ENCODE results near the gene ADH4. TPM values are rescaled to one million over a fixed set of nuclear protein-coding genes. Genes with fewer than 3 reads are reported as not detected.

Gene ADH4
- total RNA-seq, 4 donors from 2014 or later = 1.6 to 4.1 TPM; not detected in 2

- H3K27me3 ChIP-seq = no peaks in the 10 kb centered on the region
- H3K4me3 ChIP-seq = no peak overlapping the region
- no peak for TF ChIP-seq POLR2A (IDR thresholded peaks at IDR 0.05)
- no peak for TF ChIP-seq CTCF (IDR thresholded peaks at IDR 0.05)
- no peak for DNase-seq
- no peaks in the 10 kb centered on the region for H3K4me1 ChIP-seq
- no peaks in the 10 kb centered on the region for H3K36me3 ChIP-seq
- H3K27ac ChIP-seq = no peak overlapping the region
- no peaks in the 10 kb centered on the region for H3K9me3 ChIP-seq
Observed at GRCh38 chr4:99135541-99136162, 8.4 kb downstream of the ADH4 start.

- H3K4me3 ChIP-seq = no peak overlapping the region
- no peak overlapping the region for H3K27ac ChIP-seq
- no peak for DNase-seq
- H3K9me3 ChIP-seq = no peaks in the 10 kb centered on the region
- H3K27me3 ChIP-seq = no peaks in the 10 kb centered on the region
- H3K4me1 ChIP-seq = no peaks in the 10 kb centered on the region
- H3K36me3 ChIP-seq = no peaks in the 10 kb centered on the region
- TF ChIP-seq CTCF (IDR thresholded peaks at IDR 0.05) = no peak
- no peak for TF ChIP-seq POLR2A (IDR thresholded peaks at IDR 0.05)
Observed at GRCh38 chr4:99134586-99134985, 9.5 kb downstream of the ADH4 start.

GRCh38 chr4:99131378-99131777 is 12.7 kb downstream of the ADH4 start:
- Histone ChIP-seq H3K36me3 (no peaks in the 10 kb centered on the region), H3K4me1 (no peaks in the 10 kb centered on the region), H3K27me3 (no peaks in the 10 kb centered on the region), H3K9me3 (no peaks in the 10 kb centered on the region), H3K27ac (no peak overlapping the region), H3K4me3 (no peak overlapping the region)
- DNase-seq = no peak
- TF ChIP-seq POLR2A (IDR thresholded peaks at IDR 0.05) = no peak
- TF ChIP-seq CTCF (IDR thresholded peaks at IDR 0.05) = no peak

GRCh38 chr4:99126376-99126775 is 17.7 kb downstream of the ADH4 start:
- Histone ChIP-seq H3K9me3 (no peaks in the 10 kb centered on the region), H3K4me1 (no peaks in the 10 kb centered on the region), H3K27ac (no peak overlapping the region), H3K36me3 (no peaks in the 10 kb centered on the region), H3K4me3 (no peak overlapping the region), H3K27me3 (no peaks in the 10 kb centered on the region)
- TF ChIP-seq CTCF (IDR thresholded peaks at IDR 0.05) (no peak), POLR2A (IDR thresholded peaks at IDR 0.05) (no peak)
- DNase-seq = no peak

- no peak for TF ChIP-seq POLR2A (IDR thresholded peaks at IDR 0.05)
- TF ChIP-seq CTCF (IDR thresholded peaks at IDR 0.05) = no peak
- Histone ChIP-seq H3K36me3 (no peaks in the 10 kb centered on the region), H3K4me3 (no peak overlapping the region), H3K4me1 (no peaks in the 10 kb centered on the region), H3K27me3 (no peaks in the 10 kb centered on the region), H3K27ac (no peak overlapping the region), H3K9me3 (no peaks in the 10 kb centered on the region)
- DNase-seq = no peak
Observed at GRCh38 chr4:99121008-99121407, 23.1 kb downstream of the ADH4 start.

- H3K4me3 ChIP-seq = no peak overlapping the region
- H3K4me1 ChIP-seq = no peaks in the 10 kb centered on the region
- no peaks in the 10 kb centered on the region for H3K9me3 ChIP-seq
- no peak for DNase-seq
- TF ChIP-seq POLR2A (IDR thresholded peaks at IDR 0.05) = no peak
- no peak for TF ChIP-seq CTCF (IDR thresholded peaks at IDR 0.05)
- H3K36me3 ChIP-seq = no peaks in the 10 kb centered on the region
- H3K27ac ChIP-seq = no peak overlapping the region
- no peaks in the 10 kb centered on the region for H3K27me3 ChIP-seq
Observed at GRCh38 chr4:99120501-99120900, 23.6 kb downstream of the ADH4 start.
